Nucleus accumbens (tissue), 56 donors: ENCODE data around the gene SIRT5.

Source experiments
- DNase-seq, 56 donors: peaks; one replicate each; lab custom pipeline; 2025; lab: John Stamatoyannopoulos, UW

SIRT5 gene

GRCh38 chr6:13550656-13551055 is 23.7 kb upstream of the SIRT5 start:
- DNase-seq, result no peak

- DNase-seq, result no peak
Observed at GRCh38 chr6:13553646-13554045, 20.8 kb upstream of the SIRT5 start.

- DNase-seq, result peak in 47 of 56 donors; percentile 6 to 65 (median 32)
Observed at GRCh38 chr6:13554929-13555333, 19.5 kb upstream of the SIRT5 start.

- no peak for DNase-seq
Observed at GRCh38 chr6:13557841-13558240, 16.6 kb upstream of the SIRT5 start.

GRCh38 chr6:13558718-13559117 is 15.7 kb upstream of the SIRT5 start:
- peak in 13 of 56 donors; percentile 4 to 41 (median 14) for DNase-seq

GRCh38 chr6:13559251-13559650 is 15.2 kb upstream of the SIRT5 start:
- DNase-seq, result no peak

GRCh38 chr6:13559968-13560650 is 14.3 kb upstream of the SIRT5 start:
- DNase-seq, result no peak

- no peak for DNase-seq
Observed at GRCh38 chr6:13560651-13561044, 13.8 kb upstream of the SIRT5 start.

- DNase-seq, result no peak
Observed at GRCh38 chr6:13561624-13562267, 12.7 kb upstream of the SIRT5 start.

GRCh38 chr6:13563009-13563408 is 11.4 kb upstream of the SIRT5 start:
- no peak for DNase-seq

GRCh38 chr6:13565921-13566320 is 8.5 kb upstream of the SIRT5 start:
- no peak for DNase-seq

GRCh38 chr6:13566500-13566899 is 7.9 kb upstream of the SIRT5 start:
- no peak for DNase-seq

- DNase-seq, result no peak
Observed at GRCh38 chr6:13568970-13569369, 5.4 kb upstream of the SIRT5 start.

GRCh38 chr6:13572240-13572639 is 2.2 kb upstream of the SIRT5 start:
- no peak for DNase-seq

- DNase-seq, result no peak
Observed at GRCh38 chr6:13572951-13573654, 1.3 kb upstream of the SIRT5 start.

- peak in 24 of 56 donors; percentile 6 to 61 (median 34) for DNase-seq
Observed at GRCh38 chr6:13573669-13574110, 711 bp upstream of the SIRT5 start.

GRCh38 chr6:13574149-13574570 is 241 bp upstream of the SIRT5 start:
- DNase-seq, result peak in 55 of 56 donors; percentile 17 to 93 (median 85)

- DNase-seq, result no peak
Observed at GRCh38 chr6:13575377-13575775, 975 bp downstream of the SIRT5 start.

GRCh38 chr6:13576017-13576416 is 1.6 kb downstream of the SIRT5 start:
- DNase-seq, result no peak

- DNase-seq, result no peak
Observed at GRCh38 chr6:13577926-13578325, 3.5 kb downstream of the SIRT5 start.

GRCh38 chr6:13579911-13580310 is 5.5 kb downstream of the SIRT5 start:
- DNase-seq, result peak in 1 of 56 donors; percentile 4
